SK-N-MC (cell line): Measurements from ENCODE around the gene PIAS4.

Source experiments
- EZH2 ChIP-seq: fragments of 200-600 bp; sonication (generic); IDR thresholded peaks from one replicate; pipeline ENCODE4 v1.6.1; 2017; ENCODE audit warnings: antibody characterized with exemption
- POLR2AphosphoS5 ChIP-seq: IDR thresholded peaks from 2 replicates; pipeline ENCODE4 v1.6.1; 2012; ENCODE audit warnings: mild to moderate bottlenecking, low read depth, low read length, borderline replicate concordance

- TF ChIP-seq EZH2 (no peak), POLR2AphosphoS5 (no peak; the same call in 1 of the 2 replicates)
Observed at GRCh38 chr19:4038661-4039423, 31.3 kb downstream of the PIAS4 start.
